IMR-90 (cell line): Measurements from ENCODE around the gene TRPM3. TPM values are rescaled to one million over a fixed set of nuclear protein-coding genes. Genes with fewer than 3 reads are reported as not detected.

Source experiments
- ATAC-seq: fragments of 200-7000 bp; cut with Tn5 transposase; 2 replicates; pipeline ENCODE4 v1.9.1; 2020; ENCODE audit warnings: low read depth, mild to moderate bottlenecking, moderate library complexity
- BruUV-seq: library from RNA; stranded (reverse); fragments of 400-500 nt; replicated peaks from 2 replicates; lab custom pipeline; 2021; lab: Mats Ljungman, UMichigan
- CTCF ChIA-PET: fragments of 300-600 bp; formaldehyde crosslinking; extraction: SDS; loops from one replicate; lab custom pipeline; 2021; ENCODE audit warnings: antibody characterized with exemption; lab: Yijun Ruan, JAX
- POLR2A ChIA-PET: fragments of 300-600 bp; sonication (Branson Sonifier 250); formaldehyde crosslinking; loops from one replicate; lab custom pipeline; 2022; ENCODE audit warnings: antibody characterized with exemption; ENCODE audit not compliant: unreplicated experiment; lab: Charles Lee
- DNase-seq: peaks from one replicate; pipeline ENCODE4 v3.0.0; 2013
- H2AFZ ChIP-seq: replicated peaks from 2 replicates; pipeline ENCODE3; 2013; ENCODE audit warnings: low read length, mild to moderate bottlenecking; ENCODE audit not compliant: poor library complexity
- H2AK5ac ChIP-seq: 2 replicates; pipeline ENCODE4 v1.6.1; 2013; ENCODE audit warnings: low read depth, low read length, inconsistent platforms
- H2AK9ac ChIP-seq: replicated peaks from 2 replicates; pipeline ENCODE3; 2013; ENCODE audit warnings: mild to moderate bottlenecking, low read depth, low read length, moderate library complexity; ENCODE audit not compliant: poor library complexity
- H2BK120ac ChIP-seq: 2 replicates; pipeline ENCODE4 v1.6.1; 2013; ENCODE audit warnings: low read depth, low read length, inconsistent platforms
- H2BK15ac ChIP-seq: 3 replicates; pipeline ENCODE4 v1.6.1; 2013; ENCODE audit warnings: low read depth, low read length, inconsistent platforms
- H2BK20ac ChIP-seq: 2 replicates; pipeline ENCODE4 v1.6.1; 2013; ENCODE audit warnings: low read depth, mild to moderate bottlenecking, inconsistent platforms, low read length, moderate library complexity
- H2BK5ac ChIP-seq: 2 replicates; pipeline ENCODE4 v1.6.1; 2013; ENCODE audit warnings: mild to moderate bottlenecking, low read depth, low read length, inconsistent platforms; ENCODE audit not compliant: poor library complexity, severe bottlenecking
- H3K14ac ChIP-seq: replicated peaks from 2 replicates; pipeline ENCODE4 v1.6.1; 2013; ENCODE audit warnings: low read depth, low read length, inconsistent platforms
- H3K18ac ChIP-seq: 2 replicates; pipeline ENCODE4 v1.6.1; 2013; ENCODE audit warnings: low read depth, low read length, control low read depth
- H3K23ac ChIP-seq: 2 replicates; pipeline ENCODE4 v1.6.1; 2013; ENCODE audit warnings: low read depth, low read length, inconsistent platforms
- H3K27ac ChIP-seq: 2 replicates; pipeline ENCODE4 v1.5.1; 2013; ENCODE audit warnings: mild to moderate bottlenecking, control low read depth, low read length; ENCODE audit not compliant: insufficient read depth
- H3K27me3 ChIP-seq: 2 replicates; pipeline ENCODE4 v1.6.1; 2013; ENCODE audit warnings: low read length; ENCODE audit not compliant: control insufficient read depth, insufficient read depth
- H3K36me3 ChIP-seq: 2 replicates; pipeline ENCODE4 v1.6.1; 2013; ENCODE audit warnings: low read length, mixed read lengths; ENCODE audit not compliant: control insufficient read depth, insufficient read depth
- H3K4ac ChIP-seq: 2 replicates; pipeline ENCODE4 v1.6.1; 2013; ENCODE audit warnings: low read depth, low read length, inconsistent platforms
- H3K4me1 ChIP-seq: 2 replicates; pipeline ENCODE4 v1.6.1; 2013; ENCODE audit warnings: low read length, mixed read lengths; ENCODE audit not compliant: control insufficient read depth, insufficient read depth
- H3K4me2 ChIP-seq: 2 replicates; pipeline ENCODE4 v1.6.1; 2013; ENCODE audit warnings: low read depth, mild to moderate bottlenecking, control low read depth, low read length, moderate library complexity
- H3K4me3 ChIP-seq: 2 replicates; pipeline ENCODE4 v1.5.1; 2013; ENCODE audit warnings: low read depth, mild to moderate bottlenecking, control low read depth, low read length, moderate library complexity; ENCODE audit not compliant: insufficient read depth
- H3K56ac ChIP-seq: 2 replicates; pipeline ENCODE4 v1.6.1; 2013; ENCODE audit warnings: low read length, inconsistent platforms; ENCODE audit not compliant: insufficient read depth; ENCODE audit errors: extremely low read depth
- H3K79me1 ChIP-seq, 2 experiments: 2 replicates each; pipeline ENCODE4 v1.6.1; 2013; ENCODE audit warnings: low read length in 2 of 2, inconsistent platforms in 1 of 2, low read depth in 1 of 2
- H3K9ac ChIP-seq: 2 replicates; pipeline ENCODE4 v1.6.1; 2013; ENCODE audit warnings: low read depth, low read length, control low read depth
- H3K9me1 ChIP-seq: 2 replicates; pipeline ENCODE4 v1.6.1; 2013; ENCODE audit warnings: low read length, inconsistent platforms; ENCODE audit not compliant: insufficient read depth
- H3K9me3 ChIP-seq: 2 replicates; pipeline ENCODE4 v1.6.1; 2013; ENCODE audit warnings: low read length; ENCODE audit not compliant: control insufficient read depth, insufficient read depth
- H4K20me1 ChIP-seq: 2 replicates; pipeline ENCODE4 v1.6.1; 2013; ENCODE audit warnings: low read length, inconsistent platforms; ENCODE audit not compliant: insufficient read depth
- H4K5ac ChIP-seq: 2 replicates; pipeline ENCODE4 v1.6.1; 2013; ENCODE audit warnings: mild to moderate bottlenecking, low read depth, low read length, control low read depth
- H4K8ac ChIP-seq, 2 experiments: 2 replicates each; pipeline ENCODE4 v1.6.1; 2013; ENCODE audit warnings: low read depth in 2 of 2, low read length in 2 of 2, control low read depth in 1 of 2, inconsistent platforms in 1 of 2
- H4K91ac ChIP-seq: 2 replicates; pipeline ENCODE4 v1.6.1; 2013; ENCODE audit warnings: low read depth, low read length, inconsistent platforms; ENCODE audit not compliant: insufficient read depth
- BHLHE40 ChIP-seq: fragments of 150-350 bp; IDR thresholded peaks from 2 replicates; pipeline ENCODE4 v1.6.1; 2016; ENCODE audit warnings: mild to moderate bottlenecking, low read depth, low read length
- CEBPB ChIP-seq: IDR thresholded peaks from 2 replicates; pipeline ENCODE4 v1.6.1; 2012; ENCODE audit warnings: low read depth, low read length, improper control_type of control experiment
- CHD1 ChIP-seq: IDR thresholded peaks from 2 replicates; pipeline ENCODE4 v1.6.1; 2012; ENCODE audit warnings: low read depth, low read length, improper control_type of control experiment
- CTCF ChIP-seq: conservative IDR thresholded peaks from 2 replicates; pipeline ENCODE4 v1.5.1; 2012; ENCODE audit warnings: mild to moderate bottlenecking, low read depth, low read length, improper control_type of control experiment
- ELK1 ChIP-seq: fragments of 150-350 bp; IDR thresholded peaks from 2 replicates; pipeline ENCODE4 v1.6.1; 2016; ENCODE audit warnings: low read depth, mild to moderate bottlenecking, low read length, moderate library complexity, borderline replicate concordance
- FOS ChIP-seq: fragments of 150-350 bp; IDR thresholded peaks from 2 replicates; pipeline ENCODE4 v1.6.1; 2016; ENCODE audit warnings: low read depth, low read length
- MAFK ChIP-seq: IDR thresholded peaks from 2 replicates; pipeline ENCODE4 v1.6.1; 2012; ENCODE audit warnings: low read depth, low read length, improper control_type of control experiment
- MXI1 ChIP-seq: IDR thresholded peaks from 2 replicates; pipeline ENCODE4 v1.6.1; 2012; ENCODE audit warnings: low read depth, mild to moderate bottlenecking, low read length, moderate library complexity, borderline replicate concordance
- NFE2L2 ChIP-seq: fragments of 150-350 bp; IDR thresholded peaks from 2 replicates; pipeline ENCODE4 v1.6.1; 2016; ENCODE audit warnings: low read depth, mild to moderate bottlenecking, low read length
- POLR2A ChIP-seq: IDR thresholded peaks from 2 replicates; pipeline ENCODE4 v1.6.1; 2012; ENCODE audit warnings: mild to moderate bottlenecking, low read depth, low read length
- RAD21 ChIP-seq: IDR thresholded peaks from 2 replicates; pipeline ENCODE4 v1.6.1; 2012; ENCODE audit warnings: low read length, improper control_type of control experiment
- RCOR1 ChIP-seq: IDR thresholded peaks from 2 replicates; pipeline ENCODE4 v1.6.1; 2012; ENCODE audit warnings: mild to moderate bottlenecking, low read length, improper control_type of control experiment; ENCODE audit not compliant: insufficient replicate concordance
- RFX5 ChIP-seq: IDR thresholded peaks from 2 replicates; pipeline ENCODE4 v1.8.0; 2012; ENCODE audit warnings: low read depth, mild to moderate bottlenecking, low read length, moderate library complexity
- WGBS, 2 experiments: methylation state at CpG; one replicate each; pipeline versions ENCODE4 v1.1.5 to v1.1.7; 2013; ENCODE audit warnings: missing lambda C conversion rate in 2 of 2; ENCODE audit not compliant: insufficient read length in 1 of 2; ENCODE audit errors: extremely low coverage in 2 of 2; 5-methylcytosine and 5-hydroxymethylcytosine counted together
- dilution Hi-C: fragments of 300-500 bp; cut with HindIII; formaldehyde crosslinking; loops from one replicate; pipeline ENCODE4 v1.14.3; 2018; ENCODE audit warnings: low sequenced_read_pairs; ENCODE audit not compliant: unreplicated experiment
- in situ Hi-C: fragments of 300-500 bp; cut with MboI; formaldehyde crosslinking; loops from 3 replicates; pipeline ENCODE4 v1.14.3; 2019; ENCODE audit warnings: low sequenced_read_pairs, inconsistent platforms, mixed read lengths
- intact Hi-C: fragments of 100-400 bp; cut with micrococcal nuclease; formaldehyde crosslinking; loops from 2 replicates; pipeline ENCODE4 v1.10.0; 2022
- polyA plus RNA-seq, 3 experiments: library from polyadenylated mRNA; depleted of rRNA; stranded (reverse); fragments of >200 nt; gene quantifications; 2 replicates each; pipeline ENCODE4 v1.2.3, GENCODE V29; 2012; ENCODE audit warnings: low replicate concordance in 1 of 3
- total RNA-seq: library from RNA; depleted of rRNA; stranded (reverse); fragments of >200 nt; gene quantifications from 2 replicates; pipeline ENCODE4 v1.2.3, GENCODE V29; 2012

The TRPM3 gene
- total and polyA plus RNA-seq, 2 of the 4 experiments (the other 2 are of a cell fraction): not detected

GRCh38 chr9:70602321-70603019, 519.0 kb downstream of the TRPM3 start:
- Histone ChIP-seq H4K20me1 (no peaks in the 10 kb centered on the region), H3K27ac (peak overlapping the region; percentile 79), H2BK120ac (peak overlapping the region; percentile 91), H3K9ac (peak overlapping the region; percentile 82), H4K5ac (peak overlapping the region; percentile 55; the same call in 1 of the 2 replicates), H2AFZ (peak overlapping the region; percentile 53), H3K27me3 (no peaks in the 10 kb centered on the region), H3K4me1 (peaks cover 17% of the 10 kb centered on the region), H4K8ac (peak overlapping the region; percentile 41 to 79), H3K9me1 (peaks cover 6% of the 10 kb centered on the region), H2AK9ac (no peak overlapping the region), H3K4ac (peak overlapping the region; percentile 91), H2BK20ac (peak overlapping the region; percentile 90), H3K56ac (peak overlapping the region; percentile 94), H3K36me3 (no peaks in the 10 kb centered on the region), H3K18ac (peak overlapping the region; percentile 62), H4K91ac (peak overlapping the region; percentile 93), H3K79me1 (peaks cover 0 to 7% of the 10 kb centered on the region in 2 experiments; a peak in 2 of 4 replicates), H3K4me2 (peak overlapping the region; percentile 67), H2AK5ac (peak overlapping the region; percentile 14; the same call in 1 of the 2 replicates), H3K14ac (peak overlapping the region; percentile 75), H3K9me3 (no peaks in the 10 kb centered on the region), H2BK5ac (peak overlapping the region; percentile 86), H3K4me3 (no peak overlapping the region), H2BK15ac (peak overlapping the region; percentile 65), H3K23ac (peak overlapping the region; percentile 28; the same call in 1 of the 2 replicates)
- dilution Hi-C loops (no loop called here), intact Hi-C loops (loop anchor here (1.0 to 10.0 kb wide), 8 partner anchors 118 to 925 kb away; partner anchors contain the start of gene SMC5), in situ Hi-C loops (loop anchor here (5.0 to 25.0 kb wide), 4 partner anchors 190 to 640 kb away; partner anchors contain the start of gene KLF9)
- ChIA-PET CTCF (interaction anchor here (0.6 to 2.1 kb wide), 34 partner anchors 9 to 715 kb away, joined by 3 to 15 read pairs (median 3); partner anchors contain the start of gene KLF9), POLR2A (interaction anchor here (0.6 to 1.1 kb wide), 6 partner anchors 133 to 626 kb away, joined by 3 to 5 read pairs (median 4); partner anchors contain the start of gene KLF9)
- ATAC-seq: peak; percentile 60
- WGBS, 2 experiments: 60% methylated on average over 1 of the region's 5 CpGs; no CpG with 5 or more reads in 1 of the 2 experiments
- peak; percentile 91 for DNase-seq
- no TSS peak for BruUV-seq
- TF ChIP-seq ELK1 (no peak), MXI1 (no peak), RFX5 (no peak), RAD21 (peak; percentile 96), CTCF (peak; percentile 91), MAFK (0 out of 2 replicates have a peak, but pooled peaks have one; percentile 28), POLR2A (peak; percentile 62; the same call in 1 of the 2 replicates), FOS (no peak; the same call in 1 of the 2 replicates), CEBPB (peak; percentile 78), RCOR1 (no peak), NFE2L2 (no peak), BHLHE40 (no peak), CHD1 (no peak)
